Measurements from ENCODE around the gene TDRD6. TPM values are rescaled to one million over a fixed set of nuclear protein-coding genes. Genes with fewer than 3 reads are reported as not detected.
"Not testable (repeated sequence)": the region's sequence is repeated elsewhere in the genome, so short reads cannot be mapped to it uniquely, and the experiment has no call there.

The TDRD6 gene
- polyA plus RNA-seq, 3 donors, result 1.4 to 2.5 (median 1.7) TPM

GRCh38 chr6:46736906-46737305 lies 49.2 kb downstream of the TDRD6 start:
- no peak for DNase-seq (ENCODE audit: low read depth in 3 of 3, low spot score in 2 of 3)

DNA sequence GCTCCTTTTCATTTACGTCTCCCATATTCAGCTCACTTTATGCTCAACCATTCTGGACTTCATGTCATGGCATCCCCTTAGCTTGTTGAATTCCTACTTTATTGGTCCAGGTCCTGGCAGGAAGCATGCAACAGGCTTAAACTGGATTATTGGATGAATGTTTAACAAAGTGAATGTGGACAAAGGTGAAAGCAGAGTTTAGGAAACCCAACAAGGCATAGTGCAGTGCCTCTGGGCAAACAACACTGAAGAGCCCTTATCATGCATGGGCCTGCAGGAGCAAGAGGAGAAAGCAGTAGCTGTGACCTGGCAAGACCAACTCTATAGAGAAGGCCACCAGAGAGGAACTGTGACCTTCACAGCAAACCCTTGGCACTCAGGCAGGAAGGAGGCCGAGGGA lies 53.8 kb downstream of the TDRD6 start:
- DNase-seq (ENCODE audit: low read depth in 3 of 3, low spot score in 2 of 3), result no peak

GRCh38 chr6:46741910-46742309 lies 54.2 kb downstream of the TDRD6 start:
- no peak for DNase-seq (ENCODE audit: low read depth in 3 of 3, low spot score in 2 of 3)

GRCh38 chr6:46743425-46744158 lies 55.9 kb downstream of the TDRD6 start:
- no peak for DNase-seq (ENCODE audit: low read depth in 3 of 3, low spot score in 2 of 3)

- not testable (repeated sequence) for DNase-seq (ENCODE audit: low read depth in 3 of 3, low spot score in 2 of 3)
These were observed 56.6 kb downstream of the TDRD6 start for GRCh38 chr6:46744159-46744725.

DNA sequence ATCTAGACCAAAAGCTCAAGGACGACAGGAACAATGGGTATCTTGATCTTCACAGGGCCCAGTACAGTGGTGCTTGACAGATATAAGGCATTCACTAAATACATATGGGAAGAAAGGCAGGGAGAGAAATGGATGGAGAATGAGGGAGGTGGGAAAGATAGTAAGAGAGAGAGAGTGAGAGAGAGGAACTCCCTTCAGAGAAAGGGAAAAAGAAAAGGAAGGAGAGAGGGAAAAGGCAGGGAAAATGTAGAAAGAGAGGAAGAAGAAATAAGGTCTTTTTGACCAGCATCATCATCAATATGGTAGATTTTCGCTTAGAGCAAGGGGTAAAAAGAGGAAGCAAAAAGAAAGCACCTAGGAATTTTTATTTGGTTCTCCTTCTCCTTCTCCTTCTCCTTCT lies 58.3 kb downstream of the TDRD6 start:
- DNase-seq (ENCODE audit: low read depth in 3 of 3, low spot score in 2 of 3), result no peak

GRCh38 chr6:46746696-46747095 lies 59.0 kb downstream of the TDRD6 start, which contains the start of gene ANKRD66:
Gene ANKRD66, plus strand, starts transcription at chr6:46746933. Its CDS starts 5,016 bp downstream, at chr6:46751949.
- no peak for DNase-seq (ENCODE audit: low read depth in 3 of 3, low spot score in 2 of 3)

DNA sequence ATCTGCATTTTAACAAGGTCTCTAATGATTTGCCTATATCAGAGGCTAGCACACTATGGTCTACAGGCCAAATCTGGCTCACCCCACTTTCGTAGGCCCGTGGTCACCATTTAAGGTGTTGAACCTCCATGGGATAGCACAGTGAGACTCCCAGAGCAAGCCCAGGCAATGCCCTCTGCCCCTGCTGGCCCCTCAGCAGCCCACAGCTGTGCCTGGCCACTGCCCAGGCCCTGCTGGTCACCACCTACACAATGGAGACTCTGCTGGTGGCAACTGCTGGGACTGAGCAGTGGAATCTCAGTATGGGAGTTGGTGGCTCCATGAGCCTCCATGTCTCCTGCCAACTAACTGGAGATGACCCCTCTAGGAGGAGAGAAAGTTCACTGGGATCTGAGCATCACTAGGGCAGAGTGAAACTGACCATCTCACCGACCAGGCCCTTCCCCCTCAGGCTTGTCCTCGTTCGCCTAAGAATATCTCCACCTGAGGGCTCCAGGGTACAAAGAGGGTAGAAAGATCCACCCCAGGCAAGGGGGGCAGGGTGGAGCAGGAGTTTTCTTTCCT lies 61.3 kb downstream of the TDRD6 start:
- no peak for DNase-seq (ENCODE audit: low read depth in 3 of 3, low spot score in 2 of 3)

DNA sequence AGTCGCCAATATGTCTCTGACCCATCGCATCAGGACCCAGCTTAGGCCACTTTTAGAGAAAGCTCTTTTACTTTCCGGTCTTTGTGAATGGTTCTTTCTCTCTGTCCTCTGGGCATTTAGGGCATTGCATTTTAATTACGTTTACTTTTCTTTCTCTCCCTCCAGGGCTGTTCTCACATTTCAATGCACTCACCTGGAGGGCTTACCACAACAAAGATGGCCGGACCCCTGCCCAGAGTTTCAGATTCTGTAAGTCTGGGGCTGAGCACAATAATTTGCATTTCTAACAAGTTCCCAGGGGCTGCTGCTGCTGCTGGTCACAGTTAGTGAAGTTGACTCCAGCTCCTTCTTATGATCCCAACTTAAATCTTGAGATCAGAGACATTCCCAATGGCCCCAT lies 62.0 kb downstream of the TDRD6 start:
- no peak for DNase-seq (ENCODE audit: low read depth in 3 of 3, low spot score in 2 of 3)

GRCh38 chr6:46751658-46752057 lies 64.0 kb downstream of the TDRD6 start:
- DNase-seq (ENCODE audit: low read depth in 3 of 3, low spot score in 2 of 3), result no peak

Other genes starting within 250 kb of the TDRD6 start
- 10 to 100 TPM; 26.8 to 27.8 (median 27.5) TPM for gene RCAN2, start 196.4 kb upstream of the TDRD6 start, polyA plus RNA-seq (ENCODE audit: insufficient read length in 3 of 3)
- gene CYP39A1, start 35.1 kb upstream of the TDRD6 start, polyA plus RNA-seq (ENCODE audit: insufficient read length in 3 of 3), result 1 to 10 TPM; 7.9 to 9.3 (median 9.3) TPM
- 10 to 100 TPM; 31.0 to 36.9 (median 31.1) TPM for gene SLC25A27, start 34.9 kb upstream of the TDRD6 start, polyA plus RNA-seq (ENCODE audit: insufficient read length in 3 of 3)
- gene PLA2G7, start 47.5 kb downstream of the TDRD6 start, polyA plus RNA-seq (ENCODE audit: insufficient read length in 3 of 3), result 1 to 10 TPM; 2.6 to 3.1 (median 2.9) TPM
- gene ANKRD66, start 59.0 kb downstream of the TDRD6 start, polyA plus RNA-seq (ENCODE audit: insufficient read length in 3 of 3), result not detected
- gene MEP1A, start 105.5 kb downstream of the TDRD6 start, polyA plus RNA-seq (ENCODE audit: insufficient read length in 3 of 3), result not detected
- gene ADGRF5, start 234.1 kb downstream of the TDRD6 start, polyA plus RNA-seq (ENCODE audit: insufficient read length in 3 of 3), result 10 to 100 TPM; 31.0 to 34.0 (median 32.4) TPM

Measured in right renal cortex interstitium (tissue), 3 donors.